ENCODE results near the gene WDR5.

Gene WDR5

GRCh38 chr9:134152488-134152887 is 16.6 kb downstream of the WDR5 start:
- Histone ChIP-seq H3K9ac (ENCODE audit: low read length) (no peak overlapping the region), H3K9me3 (ENCODE audit: control insufficient read depth, low read length) (no peaks in the 10 kb centered on the region), H3K4me3 (ENCODE audit: low read length) (no peak overlapping the region), H3K36me3 (ENCODE audit: control insufficient read depth, insufficient read depth, low read length, severe bottlenecking) (peaks cover 92% of the 10 kb centered on the region), H3K27me3 (replicated peaks; ENCODE audit: control insufficient read depth, insufficient read depth, low read length) (no peaks in the 10 kb centered on the region), H3K4me1 (ENCODE audit: control insufficient read depth, insufficient read depth, low read length) (no peaks in the 10 kb centered on the region)
- DNase-seq (ENCODE audit: low read depth), result no peak

GRCh38 chr9:134153450-134153849 is 17.6 kb downstream of the WDR5 start:
- Histone ChIP-seq H3K27me3 (replicated peaks; ENCODE audit: control insufficient read depth, insufficient read depth, low read length) (no peaks in the 10 kb centered on the region), H3K36me3 (ENCODE audit: control insufficient read depth, insufficient read depth, low read length, severe bottlenecking) (peaks cover 93% of the 10 kb centered on the region), H3K9ac (ENCODE audit: low read length) (no peak overlapping the region), H3K4me3 (ENCODE audit: low read length) (no peak overlapping the region), H3K9me3 (ENCODE audit: control insufficient read depth, low read length) (no peaks in the 10 kb centered on the region), H3K4me1 (ENCODE audit: control insufficient read depth, insufficient read depth, low read length) (no peaks in the 10 kb centered on the region)
- no peak for DNase-seq (ENCODE audit: low read depth)

GRCh38 chr9:134154262-134154701 is 18.4 kb downstream of the WDR5 start:
- no peak overlapping the region for H3K9ac ChIP-seq (ENCODE audit: low read length)
- H3K9me3 ChIP-seq (ENCODE audit: control insufficient read depth, low read length), result no peaks in the 10 kb centered on the region
- DNase-seq (ENCODE audit: low read depth), result no peak
- peaks cover 86% of the 10 kb centered on the region for H3K36me3 ChIP-seq (ENCODE audit: control insufficient read depth, insufficient read depth, low read length, severe bottlenecking)
- H3K27me3 ChIP-seq (replicated peaks; ENCODE audit: control insufficient read depth, insufficient read depth, low read length), result no peaks in the 10 kb centered on the region
- H3K4me1 ChIP-seq (ENCODE audit: control insufficient read depth, insufficient read depth, low read length), result no peaks in the 10 kb centered on the region
- H3K4me3 ChIP-seq (ENCODE audit: low read length), result no peak overlapping the region

- Histone ChIP-seq H3K36me3 (ENCODE audit: control insufficient read depth, insufficient read depth, low read length, severe bottlenecking) (peaks cover 71% of the 10 kb centered on the region), H3K4me1 (ENCODE audit: control insufficient read depth, insufficient read depth, low read length) (no peaks in the 10 kb centered on the region), H3K9me3 (ENCODE audit: control insufficient read depth, low read length) (no peaks in the 10 kb centered on the region), H3K9ac (ENCODE audit: low read length) (no peak overlapping the region), H3K4me3 (ENCODE audit: low read length) (no peak overlapping the region), H3K27me3 (replicated peaks; ENCODE audit: control insufficient read depth, insufficient read depth, low read length) (no peaks in the 10 kb centered on the region)
- DNase-seq (ENCODE audit: low read depth), result no peak
Measured at GRCh38 chr9:134155812-134156377, 20.0 kb downstream of the WDR5 start.

- Histone ChIP-seq H3K4me3 (ENCODE audit: low read length) (no peak overlapping the region), H3K36me3 (ENCODE audit: control insufficient read depth, insufficient read depth, low read length, severe bottlenecking) (peaks cover 62% of the 10 kb centered on the region), H3K4me1 (ENCODE audit: control insufficient read depth, insufficient read depth, low read length) (no peaks in the 10 kb centered on the region), H3K9ac (ENCODE audit: low read length) (no peak overlapping the region), H3K9me3 (ENCODE audit: control insufficient read depth, low read length) (no peaks in the 10 kb centered on the region), H3K27me3 (replicated peaks; ENCODE audit: control insufficient read depth, insufficient read depth, low read length) (no peaks in the 10 kb centered on the region)
- no peak for DNase-seq (ENCODE audit: low read depth)
Measured at GRCh38 chr9:134156564-134157377, 20.9 kb downstream of the WDR5 start.

- Histone ChIP-seq H3K27me3 (replicated peaks; ENCODE audit: control insufficient read depth, insufficient read depth, low read length) (no peaks in the 10 kb centered on the region), H3K36me3 (ENCODE audit: control insufficient read depth, insufficient read depth, low read length, severe bottlenecking) (peaks cover 57% of the 10 kb centered on the region)
Measured at GRCh38 chr9:134157378-134157885, 21.6 kb downstream of the WDR5 start.

GRCh38 chr9:134158242-134158641 is 22.4 kb downstream of the WDR5 start:
- Histone ChIP-seq H3K4me1 (ENCODE audit: control insufficient read depth, insufficient read depth, low read length) (no peaks in the 10 kb centered on the region), H3K27me3 (replicated peaks; ENCODE audit: control insufficient read depth, insufficient read depth, low read length) (no peaks in the 10 kb centered on the region), H3K9ac (ENCODE audit: low read length) (no peak overlapping the region), H3K9me3 (ENCODE audit: control insufficient read depth, low read length) (no peaks in the 10 kb centered on the region), H3K36me3 (ENCODE audit: control insufficient read depth, insufficient read depth, low read length, severe bottlenecking) (peaks cover 50% of the 10 kb centered on the region), H3K4me3 (ENCODE audit: low read length) (no peak overlapping the region)
- DNase-seq (ENCODE audit: low read depth), result no peak

More at GRCh38 chr9:134157378-134157885, 21.6 kb downstream of the WDR5 start:
- Histone ChIP-seq H3K9ac (ENCODE audit: low read length) (no peak overlapping the region), H3K9me3 (ENCODE audit: control insufficient read depth, low read length) (no peaks in the 10 kb centered on the region), H3K4me3 (ENCODE audit: low read length) (no peak overlapping the region), H3K4me1 (ENCODE audit: control insufficient read depth, insufficient read depth, low read length) (no peaks in the 10 kb centered on the region)
- DNase-seq (ENCODE audit: low read depth), result no peak

GRCh38 chr9:134158753-134159392 is 23.0 kb downstream of the WDR5 start:
- no peaks in the 10 kb centered on the region for H3K4me1 ChIP-seq (ENCODE audit: control insufficient read depth, insufficient read depth, low read length)
- no peak for DNase-seq (ENCODE audit: low read depth)
- H3K36me3 ChIP-seq (ENCODE audit: control insufficient read depth, insufficient read depth, low read length, severe bottlenecking), result peaks cover 47% of the 10 kb centered on the region

GRCh38 chr9:134159566-134160245 is 23.8 kb downstream of the WDR5 start:
- Histone ChIP-seq H3K4me3 (ENCODE audit: low read length) (no peak overlapping the region), H3K9me3 (ENCODE audit: control insufficient read depth, low read length) (no peaks in the 10 kb centered on the region), H3K36me3 (ENCODE audit: control insufficient read depth, insufficient read depth, low read length, severe bottlenecking) (peaks cover 38% of the 10 kb centered on the region), H3K4me1 (ENCODE audit: control insufficient read depth, insufficient read depth, low read length) (no peaks in the 10 kb centered on the region), H3K9ac (ENCODE audit: low read length) (no peak overlapping the region), H3K27me3 (replicated peaks; ENCODE audit: control insufficient read depth, insufficient read depth, low read length) (no peaks in the 10 kb centered on the region)
- DNase-seq (ENCODE audit: low read depth), result no peak

More at GRCh38 chr9:134158753-134159392, 23.0 kb downstream of the WDR5 start:
- Histone ChIP-seq H3K9me3 (ENCODE audit: control insufficient read depth, low read length) (no peaks in the 10 kb centered on the region), H3K27me3 (replicated peaks; ENCODE audit: control insufficient read depth, insufficient read depth, low read length) (no peaks in the 10 kb centered on the region), H3K4me3 (ENCODE audit: low read length) (no peak overlapping the region), H3K9ac (ENCODE audit: low read length) (no peak overlapping the region)

GRCh38 chr9:134161647-134162046 is 25.8 kb downstream of the WDR5 start:
- H3K36me3 ChIP-seq (ENCODE audit: control insufficient read depth, insufficient read depth, low read length, severe bottlenecking), result peaks cover 24% of the 10 kb centered on the region
- no peaks in the 10 kb centered on the region for H3K4me1 ChIP-seq (ENCODE audit: control insufficient read depth, insufficient read depth, low read length)
- H3K27me3 ChIP-seq (replicated peaks; ENCODE audit: control insufficient read depth, insufficient read depth, low read length), result no peaks in the 10 kb centered on the region
- no peak for DNase-seq (ENCODE audit: low read depth)
- H3K9me3 ChIP-seq (ENCODE audit: control insufficient read depth, low read length), result no peaks in the 10 kb centered on the region
- no peak overlapping the region for H3K9ac ChIP-seq (ENCODE audit: low read length)
- H3K4me3 ChIP-seq (ENCODE audit: low read length), result no peak overlapping the region

Measured in adipocyte (in vitro differentiated cells).